HS-27A (cell line): ENCODE results near the gene NUP62.

Experiments
- DNase-seq: peaks from one replicate; pipeline ENCODE4 v3.0.0-alpha.2; 2012; ENCODE audit warnings: low read depth, missing footprints

Gene NUP62

DNA sequence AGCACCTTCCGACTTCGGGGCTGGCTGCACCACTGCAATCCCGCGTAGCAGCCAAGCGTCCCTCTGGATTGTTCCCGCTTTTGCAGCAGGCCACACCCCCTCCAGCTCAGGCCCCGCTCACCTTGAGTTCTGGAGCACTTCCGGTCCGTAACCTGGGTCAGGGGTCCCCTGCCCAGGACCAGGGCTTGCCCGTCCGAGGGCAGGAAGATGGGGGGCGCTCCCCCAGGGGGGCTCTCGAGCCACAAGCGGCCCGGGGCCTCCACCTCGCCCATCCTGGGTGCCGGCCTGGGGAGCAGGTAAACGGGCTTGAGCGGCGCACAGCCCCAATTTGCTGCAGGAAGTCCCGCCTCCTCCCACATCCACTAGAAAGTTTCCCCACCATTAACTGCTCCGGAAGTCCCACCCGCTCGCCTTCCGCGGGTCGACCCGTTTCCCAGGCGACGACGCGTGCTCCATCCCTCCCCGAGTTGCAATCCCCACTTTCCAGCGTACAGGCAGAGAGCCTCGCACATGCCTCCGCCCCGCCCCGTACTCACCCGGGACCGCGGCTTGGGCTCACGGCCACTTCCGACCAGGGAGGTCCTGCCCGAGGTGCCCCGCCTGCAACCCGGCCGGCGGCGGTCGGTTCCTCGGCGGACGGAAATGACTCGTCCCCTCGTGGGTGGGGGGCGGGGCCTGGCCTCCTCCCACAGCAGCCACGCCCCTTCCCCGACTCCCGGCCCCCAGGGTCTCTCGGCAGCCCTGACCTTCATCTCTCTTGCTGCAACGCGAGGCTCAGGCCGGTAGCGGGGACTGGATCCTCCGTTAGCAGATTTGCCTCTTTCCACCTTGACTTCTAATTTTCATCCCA, 62.1 kb downstream of the NUP62 start, which contains the start of gene PNKP:
PNKP (minus strand) TSS at position 644 of the 850 bp plus-strand sequence; CDS start at position 272, 372 bp downstream.
- DNase-seq, result peak; percentile 85

GRCh38 chr19:49864890-49865289, 64.4 kb downstream of the NUP62 start:
- DNase-seq, result no peak

DNA sequence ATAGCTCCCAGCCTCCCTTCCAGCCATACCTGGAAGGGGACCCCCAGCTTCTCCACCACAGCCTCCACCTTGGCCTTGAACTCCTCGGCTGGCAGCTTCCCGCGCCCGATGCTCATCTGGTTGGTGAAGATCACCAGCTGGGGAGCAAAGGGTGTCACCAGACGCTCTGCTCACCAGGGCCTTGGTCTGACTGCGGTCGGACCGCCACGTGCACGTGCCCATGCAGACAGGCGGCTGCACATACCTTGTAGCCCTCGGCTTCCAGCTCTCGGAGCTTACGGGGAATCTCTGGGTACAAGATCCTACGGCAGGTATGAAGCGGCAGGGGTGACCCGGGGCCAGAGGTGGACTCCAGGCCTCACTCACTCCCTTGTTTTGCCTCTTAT, 65.4 kb downstream of the NUP62 start:
- DNase-seq, result no peak

DNA sequence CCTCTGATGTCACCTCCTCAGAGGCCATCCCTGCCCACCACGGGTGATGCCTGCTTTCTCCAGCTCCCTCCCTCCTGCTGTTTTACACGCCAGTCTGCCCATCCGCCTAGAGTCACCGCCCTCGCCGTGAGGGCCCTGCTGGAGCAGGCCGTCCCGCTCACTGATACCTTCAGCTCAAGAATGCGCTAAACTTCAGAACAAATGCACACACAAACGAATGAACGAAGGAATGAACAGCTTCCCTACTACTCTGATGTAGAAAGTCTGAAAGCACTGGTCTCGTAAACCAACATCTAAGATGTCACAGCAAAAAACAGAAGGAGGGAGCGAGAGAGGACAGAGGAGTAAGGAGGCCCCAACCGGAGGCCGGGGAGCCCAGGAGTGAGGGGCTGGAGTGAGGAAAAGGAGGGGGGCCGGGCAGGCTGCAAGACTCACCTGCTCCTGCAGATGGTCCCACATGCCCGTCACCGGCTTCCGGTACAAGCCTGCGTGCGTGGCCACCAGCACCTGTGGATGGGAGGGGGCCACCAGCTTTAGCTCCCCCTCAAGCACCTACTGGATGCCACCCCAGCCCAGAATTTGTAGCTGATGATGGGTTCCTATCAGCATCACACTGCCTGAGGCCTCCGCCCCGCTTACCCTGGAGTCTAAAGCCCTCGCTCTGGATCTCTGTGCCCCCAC, 65.9 kb downstream of the NUP62 start:
- no peak for DNase-seq

GRCh38 chr19:49862391-49863253, 66.7 kb downstream of the NUP62 start:
- DNase-seq, result no peak

GRCh38 chr19:49861541-49862378, 67.5 kb downstream of the NUP62 start:
- no peak for DNase-seq

DNA sequence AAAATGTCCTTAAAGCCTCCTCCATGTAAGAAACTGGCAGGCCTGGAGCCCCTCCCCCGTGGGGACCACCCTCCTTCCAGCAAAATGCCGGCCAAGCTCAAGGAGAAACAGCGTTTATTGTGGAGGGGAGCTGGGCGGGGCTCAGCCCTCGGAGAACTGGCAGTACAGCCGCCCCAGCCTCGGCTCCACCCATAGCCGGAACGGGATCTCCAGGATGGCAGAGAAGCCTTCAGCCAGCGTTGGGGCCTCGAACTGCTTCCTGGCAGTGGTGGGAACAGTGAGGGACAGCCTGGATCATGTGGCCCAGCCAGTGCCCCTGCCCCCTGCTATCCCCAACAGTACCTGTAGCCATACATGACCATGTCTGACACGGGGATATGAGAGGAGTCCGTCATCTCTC, 68.2 kb downstream of the NUP62 start:
- no peak for DNase-seq

DNA sequence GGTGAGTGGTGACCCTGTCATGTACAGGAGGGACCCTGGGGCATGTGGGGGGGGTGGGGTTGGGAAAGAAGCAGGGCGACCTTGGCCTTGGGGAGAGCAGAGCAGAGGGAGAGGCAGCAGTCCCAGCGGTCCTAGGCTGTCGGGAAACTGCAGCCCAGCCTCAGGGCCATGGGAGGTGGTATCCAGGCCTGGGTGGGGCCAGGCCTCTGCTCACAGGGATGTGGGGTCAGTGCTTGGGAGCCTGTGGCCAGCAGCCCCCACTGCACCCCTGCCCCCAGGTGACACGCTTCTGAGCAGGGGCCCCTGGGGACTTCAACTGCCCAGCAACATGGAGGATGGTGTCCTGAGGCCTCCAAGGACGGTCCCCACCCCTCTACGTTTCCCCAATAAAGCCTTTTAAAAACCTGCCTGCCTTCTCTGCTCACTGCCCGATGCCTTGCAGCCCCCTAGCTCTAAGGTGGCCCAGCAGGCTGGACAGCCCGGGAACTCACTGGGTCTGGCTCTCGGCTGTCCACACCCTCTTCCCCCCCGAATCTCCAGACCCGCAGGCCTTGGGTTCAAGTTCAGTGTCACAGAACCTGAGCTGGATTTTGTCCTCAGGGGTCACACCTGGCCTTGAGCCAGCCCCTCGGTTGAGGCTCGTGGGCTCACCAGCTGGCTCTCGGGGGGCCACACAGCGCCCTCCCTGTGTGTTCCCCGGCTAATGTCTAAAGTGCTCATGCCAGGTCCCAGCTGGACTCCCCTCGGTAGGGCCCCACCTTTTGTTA, 68.8 kb downstream of the NUP62 start:
- DNase-seq, result no peak

DNA sequence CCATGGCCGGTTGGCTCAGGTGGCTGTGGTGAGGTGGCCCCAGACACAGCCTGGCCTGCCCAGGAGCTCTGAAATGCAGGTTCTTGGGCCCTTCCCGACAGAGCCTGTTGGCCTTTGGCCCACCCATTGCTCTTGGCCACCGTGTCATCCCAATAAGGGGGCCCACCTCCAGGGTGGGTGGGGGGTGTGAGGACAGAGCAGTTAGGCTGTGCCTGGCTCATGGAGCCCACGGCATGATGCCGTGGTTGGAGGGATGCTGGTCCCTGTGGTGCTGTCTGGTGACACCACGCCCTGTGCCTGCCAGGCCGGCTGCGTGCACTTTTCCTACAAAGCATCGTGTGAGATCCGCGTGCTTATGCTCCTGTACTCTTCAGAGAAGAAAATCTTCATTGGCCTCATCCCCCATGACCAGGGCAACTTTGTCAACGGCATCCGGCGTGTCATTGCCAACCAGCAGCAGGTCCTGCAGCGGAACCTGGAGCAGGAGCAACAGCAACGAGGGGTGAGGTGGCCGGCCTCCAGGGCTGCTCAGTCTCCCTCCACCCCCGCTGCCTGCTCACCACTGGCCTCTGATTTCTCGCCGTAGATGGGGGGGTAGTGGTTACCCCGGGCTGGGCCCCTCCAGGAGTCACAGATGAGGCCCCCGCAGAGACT, 69.5 kb downstream of the NUP62 start:
- DNase-seq, result no peak

DNA sequence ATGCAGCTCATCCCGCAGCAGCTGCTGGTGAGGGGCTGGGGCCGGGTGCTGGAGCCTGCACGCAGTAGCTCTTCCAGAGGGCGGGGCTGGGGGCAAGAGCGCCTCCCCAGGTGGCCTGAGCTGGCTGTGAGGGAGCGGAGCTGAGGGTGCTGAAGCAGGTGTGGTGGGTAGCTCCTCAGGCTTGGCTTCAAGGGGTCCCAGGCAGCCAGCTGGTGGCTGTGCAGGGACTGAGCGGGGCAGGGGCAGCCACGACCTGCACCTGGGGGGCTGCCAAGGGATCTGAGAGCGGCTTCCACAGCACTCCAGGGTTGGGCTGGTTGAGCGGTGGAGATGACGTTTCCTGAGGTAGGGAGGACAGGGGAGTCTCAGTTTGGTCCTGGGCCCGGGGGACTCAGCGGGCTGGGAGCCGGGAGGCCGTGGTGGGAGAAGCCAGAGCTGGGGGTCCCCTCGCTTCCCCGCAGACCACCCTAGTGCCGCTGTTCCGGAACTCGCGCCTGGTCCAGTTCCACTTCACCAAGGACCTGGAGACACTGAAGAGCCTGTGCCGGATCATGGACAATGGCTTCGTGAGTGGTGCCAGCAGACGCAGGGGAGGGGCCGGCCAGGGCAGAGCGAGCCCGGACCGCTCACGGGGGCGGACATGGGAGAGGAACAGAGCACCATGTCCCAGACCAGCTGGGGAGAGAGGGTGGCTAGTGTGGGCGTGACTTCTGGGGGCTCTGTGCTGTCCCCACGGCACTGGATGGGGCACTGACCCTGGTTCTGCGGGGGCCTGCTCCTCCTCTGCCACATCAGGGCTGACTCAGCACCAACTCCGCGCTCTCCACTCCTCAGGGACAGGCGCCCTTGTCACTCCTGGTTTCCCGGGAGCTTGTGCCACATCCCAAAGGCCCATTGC, 71.0 kb downstream of the NUP62 start:
- DNase-seq, result no peak

GRCh38 chr19:49857838-49858087, 71.5 kb downstream of the NUP62 start:
- DNase-seq, result no peak

- no peak for DNase-seq
Measured at GRCh38 chr19:49857061-49857837, 72.1 kb downstream of the NUP62 start.
